ENCODE results near the gene CD320. TPM values are rescaled to one million over a fixed set of nuclear protein-coding genes. Genes with fewer than 3 reads are reported as not detected.

Gene CD320
- total and polyA plus RNA-seq, 10 of the 15 experiments (the other 5 are each of a cell fraction or from before 2014, with no cell fraction given) = 1.1 to 134 (median 46.5) TPM

DNA sequence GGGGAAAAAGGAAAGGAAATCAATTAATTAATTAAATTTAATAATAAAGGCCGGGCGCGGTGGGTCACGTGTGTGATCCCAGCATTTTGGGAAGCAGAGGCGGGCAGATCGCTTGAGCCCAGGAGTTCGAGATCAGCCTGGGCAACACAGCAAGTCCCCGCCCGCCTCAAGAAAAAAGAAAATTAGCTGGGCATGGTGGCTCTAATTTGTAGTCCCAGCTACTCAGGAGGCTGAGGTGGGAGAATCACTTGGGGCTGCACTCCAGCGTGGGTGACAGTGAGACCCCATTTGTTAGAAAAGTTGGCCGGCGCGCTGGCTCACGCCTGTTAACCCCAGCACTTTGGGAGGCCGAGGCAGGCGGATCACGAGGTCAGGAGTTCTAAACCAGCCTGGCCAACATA is 733 bp upstream of the CD320 start (continued):
- TF ChIP-seq RELA (IDR thresholded peaks at IDR 0.05; ENCODE audit: borderline replicate concordance, partially characterized antibody) = no peak

DNA sequence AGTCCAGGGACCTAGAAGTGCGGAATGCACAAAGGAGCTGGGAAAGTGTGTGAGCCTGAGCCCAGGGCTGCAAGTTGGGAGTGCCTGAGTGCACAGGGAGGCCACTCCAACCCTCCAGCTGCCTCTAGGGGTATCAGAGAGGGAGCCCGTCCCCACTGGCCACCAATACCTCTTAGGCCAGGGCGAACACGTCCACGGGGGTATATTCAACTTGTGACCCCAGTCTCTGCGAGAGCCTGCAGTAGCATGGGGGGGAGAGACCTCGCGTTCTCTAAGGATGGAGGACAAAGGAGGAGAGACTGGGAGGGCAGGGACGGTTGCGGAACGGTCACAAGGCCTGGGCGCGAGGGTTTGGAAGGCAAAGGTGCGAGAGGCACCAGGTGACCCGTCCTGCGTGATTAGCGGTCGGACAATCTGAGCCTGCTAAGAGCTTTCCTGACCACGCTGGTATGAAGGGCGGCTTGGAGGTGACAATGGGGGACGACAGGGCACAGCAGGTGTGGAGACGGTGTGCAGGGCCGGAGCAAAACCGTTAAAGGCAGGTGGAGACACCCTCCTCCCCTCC is 676 bp downstream of the CD320 start:
- ChIA-PET POLR2A (interaction anchor here (0.7 to 1.2 kb wide), 2 partner anchors 12 to 27 kb away, joined by 3 read pairs; no protein-coding TSS in a partner anchor), RAD21 (ENCODE audit: unreplicated experiment) (interaction anchor here (0.7 kb wide), 1 partner anchor 90 kb away, joined by 3 read pairs; no protein-coding TSS in a partner anchor), SMC1A (ENCODE audit: uncharacterized antibody, unreplicated experiment) (interaction anchor here (0.6 kb wide), 1 partner anchor 23 kb away, joined by 3 read pairs; no protein-coding TSS in a partner anchor), CTCF (interaction anchor here (0.6 to 1.3 kb wide), 2 partner anchors 12 to 147 kb away, joined by 3 to 4 read pairs; no protein-coding TSS in a partner anchor)
- in situ Hi-C loops (cut with MboI) = loop anchor here (5.0 kb wide), 1 partner anchor 35 kb away; no protein-coding TSS in a partner anchor
- Histone ChIP-seq H3K27me3 (replicated peaks in 1 of 2; ENCODE audit: control insufficient read depth in 2 of 2, insufficient read depth in 2 of 2, low read length in 1 of 2) (no peaks in the 10 kb centered on the region), H3K4me3 (peak overlapping the region; percentile 91), H3K79me2 (ENCODE audit: control insufficient read depth, insufficient read depth, low read length) (peaks cover 21% of the 10 kb centered on the region), H3K9ac (ENCODE audit: control insufficient read depth, insufficient read depth, low read length) (peak overlapping the region; percentile 93), H3K9me3 (replicated peaks; ENCODE audit: control insufficient read depth, insufficient read depth, low read length) (no peaks in the 10 kb centered on the region), H3K36me3 (ENCODE audit: control insufficient read depth in 2 of 2, insufficient read depth in 2 of 2, low read length in 1 of 2) (peaks cover 9 to 12% of the 10 kb centered on the region in 2 experiments; a peak in 3 of 4 replicates), H3K4me1 (ENCODE audit: control insufficient read depth, insufficient read depth, low read length) (peaks cover 11% of the 10 kb centered on the region), H2AFZ (ENCODE audit: control insufficient read depth, low read depth, low read length) (peak overlapping the region; percentile 86), H4K20me1 (ENCODE audit: control insufficient read depth, insufficient read depth) (no peaks in the 10 kb centered on the region), H3K4me2 (ENCODE audit: control insufficient read depth, insufficient read depth) (peak overlapping the region; percentile 100), H3K27ac (ENCODE audit: control insufficient read depth, insufficient read depth) (peak overlapping the region; percentile 35)
- BruUV-seq (replicated peaks) = no TSS peak
- ATAC-seq = peak; percentile 14
- no peak for FAIRE-seq
- WGBS (ENCODE audit: insufficient coverage, insufficient replicate concordance, low lambda C conversion rate, missing lambda C conversion rate) = 25% methylated on average over 23 of the region's 24 CpGs
- no peak for DNase-seq (ENCODE audit: low read depth, low spot score)
- TF ChIP-seq, protein P1, sequence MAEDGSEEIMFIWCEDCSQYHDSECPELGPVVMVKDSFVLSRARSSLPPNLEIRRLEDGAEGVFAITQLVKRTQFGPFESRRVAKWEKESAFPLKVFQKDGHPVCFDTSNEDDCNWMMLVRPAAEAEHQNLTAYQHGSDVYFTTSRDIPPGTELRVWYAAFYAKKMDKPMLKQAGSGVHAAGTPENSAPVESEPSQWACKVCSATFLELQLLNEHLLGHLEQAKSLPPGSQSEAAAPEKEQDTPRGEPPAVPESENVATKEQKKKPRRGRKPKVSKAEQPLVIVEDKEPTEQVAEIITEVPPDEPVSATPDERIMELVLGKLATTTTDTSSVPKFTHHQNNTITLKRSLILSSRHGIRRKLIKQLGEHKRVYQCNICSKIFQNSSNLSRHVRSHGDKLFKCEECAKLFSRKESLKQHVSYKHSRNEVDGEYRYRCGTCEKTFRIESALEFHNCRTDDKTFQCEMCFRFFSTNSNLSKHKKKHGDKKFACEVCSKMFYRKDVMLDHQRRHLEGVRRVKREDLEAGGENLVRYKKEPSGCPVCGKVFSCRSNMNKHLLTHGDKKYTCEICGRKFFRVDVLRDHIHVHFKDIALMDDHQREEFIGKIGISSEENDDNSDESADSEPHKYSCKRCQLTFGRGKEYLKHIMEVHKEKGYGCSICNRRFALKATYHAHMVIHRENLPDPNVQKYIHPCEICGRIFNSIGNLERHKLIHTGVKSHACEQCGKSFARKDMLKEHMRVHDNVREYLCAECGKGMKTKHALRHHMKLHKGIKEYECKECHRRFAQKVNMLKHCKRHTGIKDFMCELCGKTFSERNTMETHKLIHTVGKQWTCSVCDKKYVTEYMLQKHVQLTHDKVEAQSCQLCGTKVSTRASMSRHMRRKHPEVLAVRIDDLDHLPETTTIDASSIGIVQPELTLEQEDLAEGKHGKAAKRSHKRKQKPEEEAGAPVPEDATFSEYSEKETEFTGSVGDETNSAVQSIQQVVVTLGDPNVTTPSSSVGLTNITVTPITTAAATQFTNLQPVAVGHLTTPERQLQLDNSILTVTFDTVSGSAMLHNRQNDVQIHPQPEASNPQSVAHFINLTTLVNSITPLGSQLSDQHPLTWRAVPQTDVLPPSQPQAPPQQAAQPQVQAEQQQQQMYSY (CRISPR knock-in tag; IDR thresholded peaks at IDR 0.05) = no peak
- TF ChIP-seq TCF3 (IDR thresholded peaks at IDR 0.05; ENCODE audit: borderline replicate concordance, insufficient read depth, low read depth, low read length) = no peak
- peak; percentile 62; the same call in 1 of the 2 replicates for TF ChIP-seq HDGF (IDR thresholded peaks at IDR 0.05)
- 0 out of 2 replicates have a peak, but pooled peaks have one; percentile 4 for TF ChIP-seq HCFC1 (IDR thresholded peaks at IDR 0.05; ENCODE audit: low read length)
- TF ChIP-seq GATAD2B (conservative IDR thresholded peaks at IDR 0.05; ENCODE audit: low read depth) = peak; percentile 56
- TF ChIP-seq, protein P2, sequence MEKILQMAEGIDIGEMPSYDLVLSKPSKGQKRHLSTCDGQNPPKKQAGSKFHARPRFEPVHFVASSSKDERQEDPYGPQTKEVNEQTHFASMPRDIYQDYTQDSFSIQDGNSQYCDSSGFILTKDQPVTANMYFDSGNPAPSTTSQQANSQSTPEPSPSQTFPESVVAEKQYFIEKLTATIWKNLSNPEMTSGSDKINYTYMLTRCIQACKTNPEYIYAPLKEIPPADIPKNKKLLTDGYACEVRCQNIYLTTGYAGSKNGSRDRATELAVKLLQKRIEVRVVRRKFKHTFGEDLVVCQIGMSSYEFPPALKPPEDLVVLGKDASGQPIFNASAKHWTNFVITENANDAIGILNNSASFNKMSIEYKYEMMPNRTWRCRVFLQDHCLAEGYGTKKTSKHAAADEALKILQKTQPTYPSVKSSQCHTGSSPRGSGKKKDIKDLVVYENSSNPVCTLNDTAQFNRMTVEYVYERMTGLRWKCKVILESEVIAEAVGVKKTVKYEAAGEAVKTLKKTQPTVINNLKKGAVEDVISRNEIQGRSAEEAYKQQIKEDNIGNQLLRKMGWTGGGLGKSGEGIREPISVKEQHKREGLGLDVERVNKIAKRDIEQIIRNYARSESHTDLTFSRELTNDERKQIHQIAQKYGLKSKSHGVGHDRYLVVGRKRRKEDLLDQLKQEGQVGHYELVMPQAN (conservative IDR thresholded peaks at IDR 0.05) = no peak
- TF ChIP-seq CBFB (IDR thresholded peaks at IDR 0.05; ENCODE audit: low read depth) = no peak
- TF ChIP-seq KDM1A (IDR thresholded peaks at IDR 0.05; ENCODE audit: borderline replicate concordance) = no peak
- intact Hi-C loops (cut with micrococcal nuclease; ENCODE audit: unreplicated experiment) = no loop called here
